ENCODE measurements around the gene NR1H2. TPM values are rescaled to one million over a fixed set of nuclear protein-coding genes. Genes with fewer than 3 reads are reported as not detected.

The NR1H2 gene
- total and polyA plus RNA-seq, 10 of the 15 experiments (the other 5 are each of a cell fraction or from before 2014, with no cell fraction given) = 0.05 to 54.2 (median 35.1) TPM

DNA sequence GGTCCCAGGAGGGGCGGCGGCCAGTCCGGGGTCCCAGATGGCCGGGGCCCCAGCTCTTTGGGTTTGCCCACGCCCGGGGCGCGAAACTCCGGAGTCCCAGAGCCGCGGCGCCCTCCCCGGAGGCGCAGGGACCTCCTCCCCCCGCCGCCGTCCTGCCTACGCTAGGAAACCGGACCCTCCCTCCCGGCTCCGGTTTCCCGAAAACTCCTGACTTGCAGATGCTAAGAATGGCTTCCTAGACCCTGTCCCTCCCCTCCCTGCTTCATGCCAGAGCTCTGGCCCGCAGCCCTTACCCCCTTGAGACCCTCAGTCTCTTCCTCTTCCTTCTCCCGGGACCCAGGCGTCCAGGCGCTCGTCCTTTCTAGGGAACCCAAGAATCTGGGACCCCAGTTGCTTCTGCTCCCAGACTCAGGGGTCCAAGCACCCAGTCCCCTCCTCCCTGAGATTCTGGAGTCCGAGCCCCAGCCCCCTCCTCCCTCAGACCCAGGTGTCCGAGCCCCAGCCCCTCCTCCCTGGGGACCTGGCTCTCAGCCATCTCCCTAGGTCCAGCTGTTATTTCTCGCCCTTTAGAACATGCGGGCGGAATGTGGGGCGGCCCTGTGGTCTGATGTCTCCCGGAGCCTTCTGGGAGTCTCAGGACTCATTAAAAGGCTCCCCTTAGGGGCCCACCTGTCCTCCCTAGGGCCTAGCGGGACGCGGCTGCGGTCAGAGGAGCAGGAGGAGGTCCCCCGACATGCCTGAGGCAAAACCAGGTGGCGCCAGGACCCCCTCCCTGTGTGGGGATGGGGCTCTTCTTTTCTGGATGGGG lies 56.2 kb downstream of the NR1H2 start, which contains the start of gene MYBPC2 (continued):
- TF ChIP-seq, protein P1, sequence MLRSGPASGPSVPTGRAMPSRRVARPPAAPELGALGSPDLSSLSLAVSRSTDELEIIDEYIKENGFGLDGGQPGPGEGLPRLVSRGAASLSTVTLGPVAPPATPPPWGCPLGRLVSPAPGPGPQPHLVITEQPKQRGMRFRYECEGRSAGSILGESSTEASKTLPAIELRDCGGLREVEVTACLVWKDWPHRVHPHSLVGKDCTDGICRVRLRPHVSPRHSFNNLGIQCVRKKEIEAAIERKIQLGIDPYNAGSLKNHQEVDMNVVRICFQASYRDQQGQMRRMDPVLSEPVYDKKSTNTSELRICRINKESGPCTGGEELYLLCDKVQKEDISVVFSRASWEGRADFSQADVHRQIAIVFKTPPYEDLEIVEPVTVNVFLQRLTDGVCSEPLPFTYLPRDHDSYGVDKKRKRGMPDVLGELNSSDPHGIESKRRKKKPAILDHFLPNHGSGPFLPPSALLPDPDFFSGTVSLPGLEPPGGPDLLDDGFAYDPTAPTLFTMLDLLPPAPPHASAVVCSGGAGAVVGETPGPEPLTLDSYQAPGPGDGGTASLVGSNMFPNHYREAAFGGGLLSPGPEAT (IDR thresholded peaks at IDR 0.05; ENCODE audit: low read depth) = peak; percentile 32; the same call in 1 of the 2 replicates
- TF ChIP-seq EP300 (IDR thresholded peaks at IDR 0.05; ENCODE audit: borderline replicate concordance in 1 of 2, control insufficient read depth in 1 of 2, low read depth in 2 of 2, low read length in 2 of 2) (no peak), GABPA (IDR thresholded peaks at IDR 0.05; ENCODE audit: low read depth) (no peak), FOS (IDR thresholded peaks at IDR 0.05; ENCODE audit: borderline replicate concordance, extremely low read depth, insufficient read length) (no peak)

Other genes with a start within 250 kb of the NR1H2 start
Only the 7 nearest of the 12 such genes appear.
- 0.16 and 0.45 TPM in 2 replicates for gene KCNC3, start 47.1 kb upstream of the NR1H2 start, total RNA-seq (2014; rRNA removed)
- gene KCNC3, start 47.1 kb upstream of the NR1H2 start, total RNA-seq (2014; rRNA removed; fragmentation: Illumina TruSeq; extraction: Trizol) = 0.27 and 0.32 TPM in 2 replicates
- gene KCNC3, start 47.1 kb upstream of the NR1H2 start, total RNA-seq (2021) = 2.4 and 3.8 TPM in 2 replicates
- gene KCNC3, start 47.1 kb upstream of the NR1H2 start, polyA plus RNA-seq (2011; rRNA removed) = 0.24 and 0.43 TPM in 2 replicates
- gene KCNC3, start 47.1 kb upstream of the NR1H2 start, polyA plus RNA-seq (2014; fragmentation: Illumina TruSeq; extraction: Trizol) = 1.1 and 1.5 TPM in 2 replicates
- not detected for gene KCNC3, start 47.1 kb upstream of the NR1H2 start, polyA plus RNA-seq (2014; fragmentation: Nextera tagmentation; extraction: Ambion mirVana)
- 1.9 and 2.5 TPM in 2 replicates for gene KCNC3, start 47.1 kb upstream of the NR1H2 start, polyA plus RNA-seq (2014; rRNA removed)
- under 1 TPM; 0.08 to 0.10 TPM for gene KCNC3, start 47.1 kb upstream of the NR1H2 start, polyA plus RNA-seq (2016; fragmentation: Nextera tagmentation; extraction: Ambion mirVana)
- 20.1 and 20.6 TPM in 2 replicates for gene NAPSA, start 10.8 kb upstream of the NR1H2 start, total RNA-seq (2014; rRNA removed)
- 12.3 and 14.5 TPM in 2 replicates for gene NAPSA, start 10.8 kb upstream of the NR1H2 start, total RNA-seq (2014; rRNA removed; fragmentation: Illumina TruSeq; extraction: Trizol)
- gene NAPSA, start 10.8 kb upstream of the NR1H2 start, total RNA-seq (2021) = 18.2 and 19.2 TPM in 2 replicates
- gene NAPSA, start 10.8 kb upstream of the NR1H2 start, polyA plus RNA-seq (2011; rRNA removed) = 30.8 and 45.4 TPM in 2 replicates
- gene NAPSA, start 10.8 kb upstream of the NR1H2 start, polyA plus RNA-seq (2014; fragmentation: Illumina TruSeq; extraction: Trizol) = 13.8 and 15.3 TPM in 2 replicates
- gene NAPSA, start 10.8 kb upstream of the NR1H2 start, polyA plus RNA-seq (2014; fragmentation: Nextera tagmentation; extraction: Ambion mirVana) = 10 to 100 TPM in 1 of 2 experiments, 1 to 10 TPM in 1; 6.7 to 15.2 TPM
- gene NAPSA, start 10.8 kb upstream of the NR1H2 start, polyA plus RNA-seq (2014; rRNA removed) = 21.6 and 22.4 TPM in 2 replicates
- 10 to 100 TPM; 17.0 to 17.2 TPM for gene NAPSA, start 10.8 kb upstream of the NR1H2 start, polyA plus RNA-seq (2016; fragmentation: Nextera tagmentation; extraction: Ambion mirVana)
- 121 and 141 TPM in 2 replicates for gene POLD1, start 7.9 kb downstream of the NR1H2 start, total RNA-seq (2014; rRNA removed)
- gene POLD1, start 7.9 kb downstream of the NR1H2 start, total RNA-seq (2014; rRNA removed; fragmentation: Illumina TruSeq; extraction: Trizol) = 28.6 and 31.8 TPM in 2 replicates
- gene POLD1, start 7.9 kb downstream of the NR1H2 start, total RNA-seq (2021) = 146 and 165 TPM in 2 replicates
- gene POLD1, start 7.9 kb downstream of the NR1H2 start, polyA plus RNA-seq (2011; rRNA removed) = 10.4 and 25.7 TPM in 2 replicates
- gene POLD1, start 7.9 kb downstream of the NR1H2 start, polyA plus RNA-seq (2014; fragmentation: Illumina TruSeq; extraction: Trizol) = 1.9 and 18.1 TPM in 2 replicates
- 1 to 10 TPM in 1 of 2 experiments, under 1 TPM in 1; 0.76 to 6.5 TPM for gene POLD1, start 7.9 kb downstream of the NR1H2 start, polyA plus RNA-seq (2014; fragmentation: Nextera tagmentation; extraction: Ambion mirVana)
- 95.1 and 110 TPM in 2 replicates for gene POLD1, start 7.9 kb downstream of the NR1H2 start, polyA plus RNA-seq (2014; rRNA removed)
- 100 to 1,000 TPM; 111 to 118 TPM for gene POLD1, start 7.9 kb downstream of the NR1H2 start, polyA plus RNA-seq (2016; fragmentation: Nextera tagmentation; extraction: Ambion mirVana)
- 106 and 123 TPM in 2 replicates for gene SPIB, start 42.5 kb downstream of the NR1H2 start, total RNA-seq (2014; rRNA removed)
- 28.3 and 30.4 TPM in 2 replicates for gene SPIB, start 42.5 kb downstream of the NR1H2 start, total RNA-seq (2014; rRNA removed; fragmentation: Illumina TruSeq; extraction: Trizol)
- 85.0 and 90.7 TPM in 2 replicates for gene SPIB, start 42.5 kb downstream of the NR1H2 start, total RNA-seq (2021)
- gene SPIB, start 42.5 kb downstream of the NR1H2 start, polyA plus RNA-seq (2011; rRNA removed) = 22.6 and 58.4 TPM in 2 replicates
- gene SPIB, start 42.5 kb downstream of the NR1H2 start, polyA plus RNA-seq (2014; fragmentation: Illumina TruSeq; extraction: Trizol) = 22.0 and 34.8 TPM in 2 replicates
- gene SPIB, start 42.5 kb downstream of the NR1H2 start, polyA plus RNA-seq (2014; fragmentation: Nextera tagmentation; extraction: Ambion mirVana) = 10 to 100 TPM in 1 of 2 experiments, 1 to 10 TPM in 1; 3.5 to 14.0 TPM
- 89.3 and 90.4 TPM in 2 replicates for gene SPIB, start 42.5 kb downstream of the NR1H2 start, polyA plus RNA-seq (2014; rRNA removed)
- gene SPIB, start 42.5 kb downstream of the NR1H2 start, polyA plus RNA-seq (2016; fragmentation: Nextera tagmentation; extraction: Ambion mirVana) = 10 to 100 TPM; 53.6 to 60.2 TPM
- gene MYBPC2, start 56.4 kb downstream of the NR1H2 start, total RNA-seq (2014; rRNA removed) = 0.49 and 0.51 TPM in 2 replicates
- gene MYBPC2, start 56.4 kb downstream of the NR1H2 start, total RNA-seq (2014; rRNA removed; fragmentation: Illumina TruSeq; extraction: Trizol) = 0.37 and 0.67 TPM in 2 replicates
- gene MYBPC2, start 56.4 kb downstream of the NR1H2 start, total RNA-seq (2021) = 0.90 and 1.4 TPM in 2 replicates
- 0.06 and 0.15 TPM in 2 replicates for gene MYBPC2, start 56.4 kb downstream of the NR1H2 start, polyA plus RNA-seq (2011; rRNA removed)
- 0.56 and 0.73 TPM in 2 replicates for gene MYBPC2, start 56.4 kb downstream of the NR1H2 start, polyA plus RNA-seq (2014; fragmentation: Illumina TruSeq; extraction: Trizol)
- gene MYBPC2, start 56.4 kb downstream of the NR1H2 start, polyA plus RNA-seq (2014; fragmentation: Nextera tagmentation; extraction: Ambion mirVana) = under 1 TPM; 0.09 to 0.10 TPM
- 0.65 and 0.72 TPM in 2 replicates for gene MYBPC2, start 56.4 kb downstream of the NR1H2 start, polyA plus RNA-seq (2014; rRNA removed)
- gene MYBPC2, start 56.4 kb downstream of the NR1H2 start, polyA plus RNA-seq (2016; fragmentation: Nextera tagmentation; extraction: Ambion mirVana) = 1 to 10 TPM; 1.9 to 2.6 TPM
- 62.4 and 66.3 TPM in 2 replicates for gene EMC10, start 100.0 kb downstream of the NR1H2 start, total RNA-seq (2014; rRNA removed)
- 24.2 and 26.3 TPM in 2 replicates for gene EMC10, start 100.0 kb downstream of the NR1H2 start, total RNA-seq (2014; rRNA removed; fragmentation: Illumina TruSeq; extraction: Trizol)
- gene EMC10, start 100.0 kb downstream of the NR1H2 start, total RNA-seq (2021) = 76.2 and 77.3 TPM in 2 replicates
- 13.8 and 22.4 TPM in 2 replicates for gene EMC10, start 100.0 kb downstream of the NR1H2 start, polyA plus RNA-seq (2011; rRNA removed)
- gene EMC10, start 100.0 kb downstream of the NR1H2 start, polyA plus RNA-seq (2014; fragmentation: Illumina TruSeq; extraction: Trizol) = 3.5 and 18.2 TPM in 2 replicates
- 1 to 10 TPM; 2.5 to 5.5 TPM for gene EMC10, start 100.0 kb downstream of the NR1H2 start, polyA plus RNA-seq (2014; fragmentation: Nextera tagmentation; extraction: Ambion mirVana)
- gene EMC10, start 100.0 kb downstream of the NR1H2 start, polyA plus RNA-seq (2014; rRNA removed) = 61.0 and 69.1 TPM in 2 replicates
- 1 to 10 TPM; 6.8 to 8.9 TPM for gene EMC10, start 100.0 kb downstream of the NR1H2 start, polyA plus RNA-seq (2016; fragmentation: Nextera tagmentation; extraction: Ambion mirVana)
- gene GARIN5A, start 100.4 kb downstream of the NR1H2 start, total RNA-seq (2014; rRNA removed) = 0.22 TPM in 1 of 2 replicates, not detected in the other
- not detected in 2 replicates for gene GARIN5A, start 100.4 kb downstream of the NR1H2 start, total RNA-seq (2014; rRNA removed; fragmentation: Illumina TruSeq; extraction: Trizol)
- 0.37 TPM in 1 of 2 replicates, not detected in the other for gene GARIN5A, start 100.4 kb downstream of the NR1H2 start, total RNA-seq (2021)
- 0.22 TPM in 1 of 2 replicates, not detected in the other for gene GARIN5A, start 100.4 kb downstream of the NR1H2 start, polyA plus RNA-seq (2011; rRNA removed)
- not detected in 2 replicates for gene GARIN5A, start 100.4 kb downstream of the NR1H2 start, polyA plus RNA-seq (2014; fragmentation: Illumina TruSeq; extraction: Trizol)
- gene GARIN5A, start 100.4 kb downstream of the NR1H2 start, polyA plus RNA-seq (2014; fragmentation: Nextera tagmentation; extraction: Ambion mirVana) = under 1 TPM in 1 of 2 experiments, not detected in 1; 0.18 TPM
- gene GARIN5A, start 100.4 kb downstream of the NR1H2 start, polyA plus RNA-seq (2014; rRNA removed) = 0.53 TPM in 1 of 2 replicates, not detected in the other
- 1 to 10 TPM in 1 of 2 experiments, under 1 TPM in 1; 0.25 to 1.2 TPM for gene GARIN5A, start 100.4 kb downstream of the NR1H2 start, polyA plus RNA-seq (2016; fragmentation: Nextera tagmentation; extraction: Ambion mirVana)

Data from GM12878 (cell line).